Measurements from ENCODE around the gene EIF3L.

EIF3L gene

GRCh38 chr22:37824674-37825641 is 24.3 kb upstream of the EIF3L start:
- H3K27me3 ChIP-seq: peaks cover 0 to 18% of the 10 kb centered on the region in 2 donors
- intact Hi-C loops (cut with DNase I; ENCODE audit: low total_unique reads): no loop called here
- peaks cover 0 to 19% (median 14%) of the 10 kb centered on the region in 4 donors for H3K4me1 ChIP-seq
- no peak for DNase-seq
- no peaks in the 10 kb centered on the region for H3K9me3 ChIP-seq
- TF ChIP-seq CTCF (IDR thresholded peaks at IDR 0.05): no peak
- H3K36me3 ChIP-seq: peaks cover 0 to 13% (median 8%) of the 10 kb centered on the region in 3 donors
- H3K4me3 ChIP-seq: peak overlapping the region; percentile 34 to 44
- peak overlapping the region in 1 of 2 donors; percentile 51 for H3K27ac ChIP-seq

GRCh38 chr22:37827056-37827455 is 22.2 kb upstream of the EIF3L start:
- DNase-seq: peak in 1 of 2 donors; percentile 47
- TF ChIP-seq CTCF (IDR thresholded peaks at IDR 0.05): no peak
- H3K4me3 ChIP-seq: no peak overlapping the region
- peak overlapping the region; percentile 67 to 68 for H3K27ac ChIP-seq
- intact Hi-C loops (cut with DNase I; ENCODE audit: low total_unique reads): no loop called here
- H3K4me1 ChIP-seq: peaks cover 0 to 19% (median 14%) of the 10 kb centered on the region in 4 donors
- H3K9me3 ChIP-seq: no peaks in the 10 kb centered on the region
- peaks cover 0 to 3% of the 10 kb centered on the region in 2 donors for H3K27me3 ChIP-seq
- peaks cover 18 to 34% (median 29%) of the 10 kb centered on the region in 3 donors for H3K36me3 ChIP-seq

- TF ChIP-seq CTCF (IDR thresholded peaks at IDR 0.05): no peak
- intact Hi-C loops (cut with DNase I; ENCODE audit: low total_unique reads): no loop called here
These were observed 19.0 kb upstream of the EIF3L start for GRCh38 chr22:37830093-37830842.

GRCh38 chr22:37831472-37831871 is 17.7 kb upstream of the EIF3L start:
- peaks cover 0 to 12% (median 9%) of the 10 kb centered on the region in 4 donors for H3K4me1 ChIP-seq
- H3K9me3 ChIP-seq: no peaks in the 10 kb centered on the region
- no peaks in the 10 kb centered on the region for H3K27me3 ChIP-seq
- H3K4me3 ChIP-seq: no peak overlapping the region
- intact Hi-C loops (cut with DNase I; ENCODE audit: low total_unique reads): no loop called here
- DNase-seq: no peak
- peaks cover 36 to 68% (median 55%) of the 10 kb centered on the region in 3 donors for H3K36me3 ChIP-seq
- no peak overlapping the region for H3K27ac ChIP-seq
- no peak for TF ChIP-seq CTCF (IDR thresholded peaks at IDR 0.05)

More at GRCh38 chr22:37830093-37830842, 19.0 kb upstream of the EIF3L start:
- H3K4me1 ChIP-seq: peaks cover 0 to 15% (median 10%) of the 10 kb centered on the region in 4 donors
- H3K27me3 ChIP-seq: no peaks in the 10 kb centered on the region
- H3K9me3 ChIP-seq: no peaks in the 10 kb centered on the region
- no peak overlapping the region for H3K27ac ChIP-seq
- H3K4me3 ChIP-seq: no peak overlapping the region
- DNase-seq: no peak
- H3K36me3 ChIP-seq: peaks cover 36 to 61% (median 53%) of the 10 kb centered on the region in 3 donors

GRCh38 chr22:37832022-37832857 is 17.0 kb upstream of the EIF3L start:
- Histone ChIP-seq H3K4me1 (peaks cover 0 to 5% (median 2%) of the 10 kb centered on the region in 4 donors), H3K4me3 (no peak overlapping the region), H3K27ac (no peak overlapping the region), H3K9me3 (no peaks in the 10 kb centered on the region), H3K27me3 (no peaks in the 10 kb centered on the region), H3K36me3 (peaks cover 36 to 76% (median 63%) of the 10 kb centered on the region in 3 donors)
- DNase-seq: no peak
- no peak for TF ChIP-seq CTCF (IDR thresholded peaks at IDR 0.05)
- intact Hi-C loops (cut with DNase I; ENCODE audit: low total_unique reads): no loop called here
